HCT116 (cell line): Measurements from ENCODE around the gene SNX9. TPM values are rescaled to one million over a fixed set of nuclear protein-coding genes. Genes with fewer than 3 reads are reported as not detected.

Experiments used
- ATAC-seq: fragments of 200-7000 bp; cut with Tn5 transposase; 2 replicates; pipeline ENCODE4 v1.9.1; 2020; ENCODE audit warnings: mild to moderate bottlenecking, moderate library complexity
- BruUV-seq: library from RNA; stranded (reverse); fragments of 400-500 nt; replicated peaks from 2 replicates; lab custom pipeline; 2021; lab: Mats Ljungman, UMichigan
- CTCF ChIA-PET: fragments of 300-600 bp; sonication (Branson Sonifier 250); formaldehyde crosslinking; loops from one replicate; lab custom pipeline; 2021; ENCODE audit warnings: antibody characterized with exemption; lab: Charles Lee
- POLR2A ChIA-PET: fragments of 300-600, 350-600 bp; sonication (Branson Sonifier 250); formaldehyde crosslinking; loops from one replicate; lab custom pipeline; 2021; ENCODE audit warnings: antibody characterized with exemption; lab: Charles Lee
- RAD21 ChIA-PET, 2 experiments: fragments of 300-600 bp; sonication (Branson Sonifier 250); formaldehyde crosslinking; loops; one replicate each; lab custom pipeline; 2023; ENCODE audit warnings: low total read pairs in 2 of 2; ENCODE audit not compliant: uncharacterized antibody in 2 of 2, unreplicated experiment in 2 of 2, low non-redundant PET in 1 of 2; lab: Charles Lee
- DNase-seq: peaks from one replicate; pipeline ENCODE4 v3.0.0-alpha.2; 2010; ENCODE audit warnings: low read depth, low spot score
- H2AFZ ChIP-seq: fragments of 200-600 bp; shearing (Covaris generic), sonication (generic); 2 replicates; pipeline ENCODE4 v1.6.1; 2017; ENCODE audit warnings: low read depth, mixed run types, mixed read lengths, antibody characterized with exemption, low read length; ENCODE audit not compliant: poor library complexity, severe bottlenecking
- H3K27ac ChIP-seq: 2 replicates; pipeline ENCODE4 v1.5.1; 2012; ENCODE audit warnings: low read depth, low read length
- H3K27me3 ChIP-seq: fragments of 200-600 bp; sonication (generic); 2 replicates; pipeline ENCODE4 v1.6.1; 2016; ENCODE audit warnings: mixed run types, low read length, mixed read lengths; ENCODE audit not compliant: insufficient read depth
- H3K36me3 ChIP-seq, 2 experiments: fragments of 200-500 bp in 1 of 2; fragments of 200-600 bp in 1 of 2; sonication (Bioruptor generic) in 1 of 2; sonication (generic) in 1 of 2; 2 replicates each; pipeline versions ENCODE4 v1.5.1 to v1.6.1; 2014 to 2016; ENCODE audit warnings: low read length in 2 of 2, inconsistent platforms in 1 of 2, mixed read lengths in 1 of 2, mixed run types in 1 of 2; ENCODE audit not compliant: insufficient read depth in 2 of 2, control insufficient read depth in 1 of 2
- H3K4me1 ChIP-seq, 2 experiments: fragments of 200-600 bp in 1 of 2; sonication (generic) in 1 of 2; 2 replicates each; pipeline versions ENCODE4 v1.5.1 to v1.6.1; 2012 to 2017; ENCODE audit warnings: low read length in 2 of 2, inconsistent platforms in 1 of 2, mild to moderate bottlenecking in 1 of 2, mixed read lengths in 1 of 2, mixed run types in 1 of 2, moderate library complexity in 1 of 2; ENCODE audit not compliant: insufficient read depth in 2 of 2, control insufficient read depth in 1 of 2
- H3K4me2 ChIP-seq: fragments of 200-600 bp; sonication (generic); 2 replicates; pipeline ENCODE4 v1.6.1; 2017; ENCODE audit warnings: mixed run types, low read length, mixed read lengths
- H3K4me3 ChIP-seq, 2 experiments: fragments of 200-600 bp in 1 of 2; sonication (generic) in 1 of 2; replicated peaks in 1 of 2; 2 replicates each; pipeline ENCODE4 v1.5.1; 2011 to 2016; ENCODE audit warnings: low read length in 2 of 2, control low read depth in 1 of 2, low read depth in 1 of 2, mild to moderate bottlenecking in 1 of 2, mixed read lengths in 1 of 2, mixed run types in 1 of 2
- H3K79me2 ChIP-seq: fragments of 200-600 bp; sonication (generic); 2 replicates; pipeline ENCODE4 v1.6.1; 2017; ENCODE audit warnings: mild to moderate bottlenecking, mixed run types, low read length, moderate library complexity, mixed read lengths; ENCODE audit not compliant: insufficient read depth
- H3K9ac ChIP-seq: fragments of 200-600 bp; sonication (generic); 2 replicates; pipeline ENCODE4 v1.6.1; 2016; ENCODE audit warnings: low read length, mixed read lengths
- H3K9me2 ChIP-seq: fragments of 200-600 bp; sonication (generic), shearing (Covaris generic); 2 replicates; pipeline ENCODE4 v1.6.1; 2017; ENCODE audit warnings: mixed run types, mild to moderate bottlenecking, moderate library complexity; ENCODE audit not compliant: insufficient read depth
- H3K9me3 ChIP-seq, 2 experiments: fragments of 200-500 bp in 1 of 2; fragments of 200-600 bp in 1 of 2; sonication (Bioruptor generic) in 1 of 2; sonication (generic) in 1 of 2; 2 replicates each; pipeline ENCODE4 v1.6.1; 2014 to 2017; ENCODE audit warnings: low read length in 2 of 2, mixed read lengths in 2 of 2, inconsistent platforms in 1 of 2, low read depth in 1 of 2, mild to moderate bottlenecking in 1 of 2, mixed run types in 1 of 2, moderate library complexity in 1 of 2; ENCODE audit not compliant: control insufficient read depth in 1 of 2, insufficient read depth in 1 of 2
- H4K20me1 ChIP-seq: fragments of 200-600 bp; sonication (generic), shearing (Covaris generic); 2 replicates; pipeline ENCODE4 v1.6.1; 2017; ENCODE audit warnings: mixed run types, mild to moderate bottlenecking, moderate library complexity; ENCODE audit not compliant: insufficient read depth
- CBX3 ChIP-seq: IDR thresholded peaks from 2 replicates; pipeline ENCODE4 v1.6.1; 2012; ENCODE audit warnings: low read depth
- CEBPB ChIP-seq: IDR thresholded peaks from 2 replicates; pipeline ENCODE4 v1.6.1; 2012; ENCODE audit warnings: low read depth
- ELF1 ChIP-seq: IDR thresholded peaks from 2 replicates; pipeline ENCODE4 v1.6.1; 2012; ENCODE audit warnings: low read depth, borderline replicate concordance
- EZH2 ChIP-seq: fragments of 200-600 bp; sonication (generic); IDR thresholded peaks from 2 replicates; pipeline ENCODE4 v1.6.1; 2017; ENCODE audit warnings: antibody characterized with exemption, mixed run types
- FOSL1 ChIP-seq: IDR thresholded peaks from 2 replicates; pipeline ENCODE4 v1.6.1; 2012; ENCODE audit warnings: low read depth
- JUND ChIP-seq: IDR thresholded peaks from 2 replicates; pipeline ENCODE4 v1.6.1; 2012
- POLR2AphosphoS5 ChIP-seq: IDR thresholded peaks from 2 replicates; pipeline ENCODE4 v1.6.1; 2011; ENCODE audit warnings: mild to moderate bottlenecking, low read depth, low read length, moderate library complexity
- SIN3A ChIP-seq: IDR thresholded peaks from 2 replicates; pipeline ENCODE4 v1.6.1; 2012; ENCODE audit warnings: low read depth
- SP1 ChIP-seq: IDR thresholded peaks from 2 replicates; pipeline ENCODE4 v1.6.1; 2012; ENCODE audit warnings: low read depth
- YY1 ChIP-seq: IDR thresholded peaks from 2 replicates; pipeline ENCODE4 v1.6.1; 2011; ENCODE audit warnings: low read length, low read depth, moderate library complexity, mild to moderate bottlenecking; ENCODE audit not compliant: insufficient replicate concordance; ENCODE audit errors: extremely low read depth
- intact Hi-C: fragments of 100-400 bp; cut with micrococcal nuclease; formaldehyde crosslinking; loops from 2 replicates; pipeline ENCODE4 v1.10.0; 2022
- total RNA-seq: library from RNA; stranded (reverse); gene quantifications from one replicate; pipeline ENCODE4 v1.2.1, GENCODE V29; 2021; ENCODE audit not compliant: unreplicated experiment
- TF ChIP-seq, protein P1 (sequence below): IDR thresholded peaks from 2 replicates; pipeline ENCODE4 v1.6.1; 2012

SNX9 gene
- total RNA-seq, 1 experiment from 2014 or later, result 42.5 TPM

- no TSS peak for BruUV-seq
- Histone ChIP-seq H3K4me3 (peak overlapping the region in 1 of 2 experiments; percentile 30; a peak in 1 of 4 replicates), H3K4me2 (peak overlapping the region; percentile 76), H3K9ac (peak overlapping the region; percentile 54), H3K79me2 (peaks cover 94% of the 10 kb centered on the region), H4K20me1 (no peaks in the 10 kb centered on the region), H3K27ac (peak overlapping the region; percentile 64; the same call in 1 of the 2 replicates), H3K9me3 (no peaks in the 10 kb centered on the region), H3K27me3 (no peaks in the 10 kb centered on the region), H3K36me3 (no peaks in the 10 kb centered on the region), H2AFZ (no peak overlapping the region), H3K4me1 (peaks cover 44 to 70% of the 10 kb centered on the region in 2 experiments), H3K9me2 (no peaks in the 10 kb centered on the region)
- CTCF ChIA-PET, result interaction anchor here (1.0 to 1.2 kb wide), 2 partner anchors 8 to 84 kb away, joined by 3 to 4 read pairs; no protein-coding TSS in a partner anchor
- RAD21 ChIA-PET, result no interaction called here
- TF ChIP-seq FOSL1 (0 out of 2 replicates have a peak, but pooled peaks have one; percentile 6), SIN3A (no peak)
- POLR2A ChIA-PET, result no interaction called here
- intact Hi-C loops, result no loop called here
- DNase-seq (no peak), ATAC-seq (peak; percentile 50)
Observed at GRCh38 chr6:157840776-157841175, 17.7 kb downstream of the SNX9 start.

- peak overlapping the region in 1 of 2 experiments; percentile 30; a peak in 3 of 4 replicates for H3K4me3 ChIP-seq
- TF ChIP-seq EZH2, result no peak
- peak; percentile 50 for TF ChIP-seq SP1
- no peak for TF ChIP-seq YY1
- peak; percentile 63 for TF ChIP-seq FOSL1
- TF ChIP-seq JUND, result peak; percentile 62
- TF ChIP-seq, protein P1, sequence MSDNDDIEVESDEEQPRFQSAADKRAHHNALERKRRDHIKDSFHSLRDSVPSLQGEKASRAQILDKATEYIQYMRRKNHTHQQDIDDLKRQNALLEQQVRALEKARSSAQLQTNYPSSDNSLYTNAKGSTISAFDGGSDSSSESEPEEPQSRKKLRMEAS, result peak; percentile 50
- no peak for TF ChIP-seq ELF1
- TF ChIP-seq POLR2AphosphoS5, result no peak
- peak; percentile 74 for TF ChIP-seq CBX3
- TF ChIP-seq CEBPB, result no peak
Observed at GRCh38 chr6:157841211-157841840, 18.3 kb downstream of the SNX9 start.

More at GRCh38 chr6:157841211-157841840, 18.3 kb downstream of the SNX9 start:
- RAD21 ChIA-PET, result no interaction called here
- intact Hi-C loops, result no loop called here
- H3K36me3 ChIP-seq, result no peaks in the 10 kb centered on the region
- H3K27ac ChIP-seq, result peak overlapping the region; percentile 64
- H3K4me1 ChIP-seq, result peaks cover 45 to 75% of the 10 kb centered on the region in 2 experiments
- ATAC-seq (peak; percentile 96), DNase-seq (peak; percentile 72)
- peaks cover 94% of the 10 kb centered on the region for H3K79me2 ChIP-seq
- no peaks in the 10 kb centered on the region for H4K20me1 ChIP-seq
- POLR2A ChIA-PET, result no interaction called here
- BruUV-seq, result no TSS peak
- H3K9me3 ChIP-seq, result no peaks in the 10 kb centered on the region
- CTCF ChIA-PET, result interaction anchor here (1.0 to 1.2 kb wide), 2 partner anchors 9 to 85 kb away, joined by 3 to 4 read pairs; no protein-coding TSS in a partner anchor
- H3K9me2 ChIP-seq, result no peaks in the 10 kb centered on the region
- peak overlapping the region; percentile 54 for H3K9ac ChIP-seq
- H3K27me3 ChIP-seq, result no peaks in the 10 kb centered on the region
- H2AFZ ChIP-seq, result no peak overlapping the region
- H3K4me2 ChIP-seq, result peak overlapping the region; percentile 76
